CD14-positive monocyte (primary cell): Measurements from ENCODE around the gene SMG7. TPM values are rescaled to one million over a fixed set of nuclear protein-coding genes. Genes with fewer than 3 reads are reported as not detected.
A peak's percentile ranks its signal among the peaks of the same experiment; 100 is the strongest.

Source experiments
- DNase-seq, 3 donors: peaks; one replicate each; pipeline ENCODE4 v3.0.0-alpha.2; 2011 to 2022
- H2AFZ ChIP-seq: 2 replicates; pipeline ENCODE4 v1.6.0; 2012; ENCODE audit warnings: mild to moderate bottlenecking, low read depth, low read length, inconsistent platforms; ENCODE audit not compliant: insufficient read depth, poor library complexity, severe bottlenecking
- H3K27ac ChIP-seq, 2 donors: 1 replicate in 1 of 2; 2 replicates in 1 of 2; pipeline ENCODE4 v1.5.1; 2012 to 2013; ENCODE audit warnings: low read length in 2 of 2, control low read depth in 1 of 2, inconsistent platforms in 1 of 2, low read depth in 1 of 2, mild to moderate bottlenecking in 1 of 2
- H3K27me3 ChIP-seq, 2 donors: one replicate each; pipeline versions ENCODE4 v1.6.0 to v1.6.1; 2011 to 2013; ENCODE audit warnings: low read length in 2 of 2; ENCODE audit not compliant: control insufficient read depth in 2 of 2, insufficient read depth in 2 of 2
- H3K36me3 ChIP-seq, 2 donors: replicated peaks in 1 of 2; 1 replicate in 1 of 2; 2 replicates in 1 of 2; pipeline versions ENCODE4 v1.5.1 to v1.6.1; 2012 to 2013; ENCODE audit warnings: low read length in 2 of 2, control low read depth in 1 of 2, inconsistent platforms in 1 of 2, mild to moderate bottlenecking in 1 of 2; ENCODE audit not compliant: insufficient read depth in 2 of 2, control insufficient read depth in 1 of 2
- H3K4me1 ChIP-seq, 2 donors: 1 replicate in 1 of 2; 2 replicates in 1 of 2; pipeline versions ENCODE4 v1.5.1 to v1.6.1; 2012 to 2013; ENCODE audit warnings: low read length in 2 of 2, control low read depth in 1 of 2, inconsistent platforms in 1 of 2, mild to moderate bottlenecking in 1 of 2, moderate library complexity in 1 of 2; ENCODE audit not compliant: insufficient read depth in 2 of 2, control insufficient read depth in 1 of 2
- H3K4me2 ChIP-seq: replicated peaks from 2 replicates; pipeline ENCODE3; 2012; ENCODE audit warnings: low read length, moderate library complexity, mild to moderate bottlenecking; ENCODE audit not compliant: poor library complexity, severe bottlenecking; ENCODE audit errors: extremely low read depth
- H3K4me3 ChIP-seq, 3 experiments: fragments of 200-600 bp in 1 of 3; sonication (generic) in 1 of 3; replicated peaks in 1 of 3; 1 replicate in 2 of 3; 2 replicates in 1 of 3; pipeline ENCODE4 v1.5.1; 2011 to 2013; ENCODE audit warnings: low read length in 3 of 3, mild to moderate bottlenecking in 3 of 3, control low read depth in 2 of 3, low read depth in 2 of 3, inconsistent platforms in 1 of 3, moderate library complexity in 1 of 3
- H3K79me2 ChIP-seq: 2 replicates; pipeline ENCODE4 v1.6.0; 2012; ENCODE audit warnings: mild to moderate bottlenecking, control low read depth, inconsistent platforms, low read length, moderate library complexity; ENCODE audit not compliant: insufficient read depth
- H3K9ac ChIP-seq: 2 replicates; pipeline ENCODE4 v1.6.0; 2017; ENCODE audit warnings: low read length, mild to moderate bottlenecking; ENCODE audit not compliant: insufficient read depth, poor library complexity, severe bottlenecking
- H3K9me3 ChIP-seq, 2 donors: replicated peaks in 1 of 2; 1 replicate in 1 of 2; 2 replicates in 1 of 2; pipeline versions ENCODE4 v1.5.1 to v1.6.1; 2012 to 2013; ENCODE audit warnings: low read length in 2 of 2, control low read depth in 1 of 2; ENCODE audit not compliant: control insufficient read depth in 1 of 2, insufficient read depth in 1 of 2
- H4K20me1 ChIP-seq: 2 replicates; pipeline ENCODE4 v1.6.0; 2012; ENCODE audit warnings: mild to moderate bottlenecking, low read length, control low read depth, moderate library complexity; ENCODE audit not compliant: insufficient read depth
- H3K27ac Mint-ChIP-seq, 7 donors: one replicate each; pipeline ENCODE4 v1.8.0; 2020; ENCODE audit warnings: mild to moderate bottlenecking in 7 of 7, mixed read lengths in 7 of 7, moderate library complexity in 6 of 7, inconsistent platforms in 2 of 7
- H3K27me3 Mint-ChIP-seq, 3 donors: one replicate each; pipeline ENCODE4 v1.8.0; 2021 to 2022; ENCODE audit warnings: low read depth in 3 of 3, mild to moderate bottlenecking in 3 of 3, mixed read lengths in 3 of 3, moderate library complexity in 3 of 3, inconsistent platforms in 1 of 3
- H3K36me3 Mint-ChIP-seq, 2 donors: one replicate each; pipeline ENCODE4 v1.8.0; 2020; ENCODE audit warnings: mixed read lengths in 2 of 2, inconsistent platforms in 1 of 2, mild to moderate bottlenecking in 1 of 2
- H3K4me1 Mint-ChIP-seq: one replicate; pipeline ENCODE4 v1.8.0; 2020; ENCODE audit warnings: mild to moderate bottlenecking, mixed read lengths
- H3K4me3 Mint-ChIP-seq, 2 donors: one replicate each; pipeline ENCODE4 v1.8.0; 2020; ENCODE audit warnings: mild to moderate bottlenecking in 2 of 2, mixed read lengths in 2 of 2, moderate library complexity in 1 of 2
- H3K9me3 Mint-ChIP-seq, 7 donors: one replicate each; pipeline ENCODE4 v1.8.0; 2020 to 2022; ENCODE audit warnings: mixed read lengths in 7 of 7, mild to moderate bottlenecking in 6 of 7, moderate library complexity in 6 of 7, inconsistent platforms in 2 of 7
- CTCF ChIP-seq: fragments of 200-600 bp; IDR thresholded peaks from one replicate; pipeline ENCODE4 v1.8.0; 2022; ENCODE audit warnings: antibody characterized with exemption, mild to moderate bottlenecking
- WGBS: methylation state at CpG from one replicate; pipeline ENCODE4 v1.1.5; 2013; ENCODE audit warnings: missing lambda C conversion rate; ENCODE audit not compliant: insufficient coverage; 5-methylcytosine and 5-hydroxymethylcytosine counted together
- intact Hi-C, 2 donors: fragments of 100-400 bp; cut with micrococcal nuclease; formaldehyde crosslinking; loops; one replicate each; pipeline versions ENCODE4 v1.15.0 to v1.15.1; 2023
- polyA plus RNA-seq, 3 donors: library from polyadenylated mRNA; depleted of rRNA in 1 of 3; unstranded in 2 of 3; stranded (reverse) in 1 of 3; fragments of 300-500 nt in 2 of 3; fragments of >200 nt in 1 of 3; fragmentation: Illumina TruSeq in 2 of 3; gene quantifications; 1 replicate in 2 of 3; 2 replicates in 1 of 3; pipeline ENCODE4 v1.2.3, GENCODE V29; 2012 to 2021

The SMG7 gene
- polyA plus RNA-seq, 3 donors = 11.5 to 31.3 (median 19.4) TPM

DNA sequence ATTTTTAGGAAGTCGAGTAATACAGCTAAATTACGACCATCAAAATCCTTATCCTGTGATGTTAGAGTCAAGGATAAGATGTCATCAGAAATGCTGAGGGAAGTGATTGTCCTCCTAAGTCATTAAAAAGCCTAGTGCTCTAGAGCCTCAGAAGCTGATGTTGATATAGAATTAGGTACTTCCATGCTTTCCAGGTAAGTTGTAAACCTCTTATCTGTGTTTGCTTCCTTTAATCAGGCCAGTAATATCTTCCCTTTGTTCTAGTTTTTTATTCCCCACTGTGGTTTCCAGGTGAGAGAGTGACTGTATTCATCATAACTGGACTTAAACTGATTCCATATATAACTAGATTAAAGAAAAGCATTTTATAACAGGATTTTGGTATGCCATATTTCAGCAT is 44.4 kb downstream of the SMG7 start:
- WGBS = no CpG with 5 or more reads among the region's 2 CpGs
- Histone ChIP-seq H3K9me3 (no peaks in the 10 kb centered on the region), H3K27me3 (no peaks in the 10 kb centered on the region), H3K4me3 (no peak overlapping the region), H3K4me1 (no peaks in the 10 kb centered on the region), H3K4me2 (no peak overlapping the region), H4K20me1 (peaks cover 52% of the 10 kb centered on the region), H3K79me2 (peaks cover 36% of the 10 kb centered on the region), H2AFZ (no peak overlapping the region), H3K36me3 (peaks cover 48 to 79% of the 10 kb centered on the region in 2 donors), H3K27ac (peak overlapping the region in 1 of 2 donors; percentile 32), H3K9ac (no peak overlapping the region)
- peaks cover 0 to 1% (median 0%) of the 10 kb centered on the region in 3 donors for H3K27me3 Mint-ChIP-seq
- H3K9me3 Mint-ChIP-seq = no peaks in the 10 kb centered on the region
- H3K27ac Mint-ChIP-seq = peak overlapping the region in 2 of 7 donors; percentile 43 to 61
- H3K36me3 Mint-ChIP-seq = peaks cover 52 to 65% of the 10 kb centered on the region in 2 donors
- H3K4me1 Mint-ChIP-seq = peaks cover 2% of the 10 kb centered on the region
- DNase-seq = no peak
- intact Hi-C loops = no loop called here
- no peak for TF ChIP-seq CTCF
- H3K4me3 Mint-ChIP-seq = no peak overlapping the region

DNA sequence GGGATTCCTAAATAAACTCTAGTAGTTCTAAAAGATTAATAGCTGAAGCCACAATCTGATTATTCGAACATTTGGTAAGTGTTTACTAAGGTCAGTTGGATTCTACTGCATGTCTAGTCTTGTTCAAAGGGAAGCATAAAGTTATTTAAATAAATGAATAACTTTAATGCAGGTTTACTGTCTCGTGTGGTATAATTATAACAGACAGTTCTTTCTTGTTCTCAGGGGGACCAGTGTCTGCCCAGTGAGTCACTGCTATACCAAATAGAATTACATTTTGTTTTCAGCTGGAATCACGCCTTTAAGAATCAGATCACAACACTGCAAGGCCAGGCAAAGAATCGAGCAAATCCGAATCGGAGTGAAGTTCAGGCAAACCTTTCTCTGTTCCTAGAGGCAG is 45.1 kb downstream of the SMG7 start:
- DNase-seq = no peak
- H3K79me2 ChIP-seq = peaks cover 30% of the 10 kb centered on the region
- peaks cover 56 to 70% of the 10 kb centered on the region in 2 donors for H3K36me3 Mint-ChIP-seq
- no peak overlapping the region for H3K9ac ChIP-seq
- no peak for TF ChIP-seq CTCF
- no peaks in the 10 kb centered on the region for H3K4me1 ChIP-seq
- peaks cover 50 to 86% of the 10 kb centered on the region in 2 donors for H3K36me3 ChIP-seq
- no peaks in the 10 kb centered on the region for H3K4me1 Mint-ChIP-seq
- H4K20me1 ChIP-seq = peaks cover 46% of the 10 kb centered on the region
- no peak overlapping the region for H2AFZ ChIP-seq
- no peak overlapping the region for H3K4me2 ChIP-seq
- peak overlapping the region in 2 of 7 donors; percentile 3 to 8 for H3K27ac Mint-ChIP-seq
- H3K9me3 ChIP-seq = no peaks in the 10 kb centered on the region
- no peak overlapping the region for H3K27ac ChIP-seq
- WGBS = 100% methylated on average over 1 of the region's 6 CpGs
- no peaks in the 10 kb centered on the region for H3K9me3 Mint-ChIP-seq
- intact Hi-C loops = no loop called here
- H3K4me3 ChIP-seq = no peak overlapping the region
- peaks cover 0 to 1% (median 0%) of the 10 kb centered on the region in 3 donors for H3K27me3 Mint-ChIP-seq
- H3K4me3 Mint-ChIP-seq = no peak overlapping the region
- H3K27me3 ChIP-seq = no peaks in the 10 kb centered on the region
